K562 (cell line): Measurements from ENCODE around the gene CLDN20. TPM values are rescaled to one million over a fixed set of nuclear protein-coding genes. Genes with fewer than 3 reads are reported as not detected.

Source experiments
- ATAC-seq: fragments of 200-7000 bp; cut with Tn5 transposase; 3 replicates; pipeline ENCODE4 v1.9.1; 2020; ENCODE audit warnings: moderate library complexity
- BruUV-seq: library from RNA; stranded (reverse); fragments of 400-500 nt; replicated peaks from 2 replicates; lab custom pipeline; 2021; lab: Mats Ljungman, UMichigan
- CTCF ChIA-PET: fragments of 300-600 bp; formaldehyde crosslinking; extraction: SDS; loops from one replicate; lab custom pipeline; 2021; ENCODE audit warnings: low intra/inter-chr PET ratio; lab: Yijun Ruan, JAX
- POLR2A ChIA-PET: fragments of 300-600, 350-650 bp; sonication (Branson Sonifier 250); formaldehyde crosslinking; extraction: SDS; loops from one replicate; lab custom pipeline; 2021; ENCODE audit warnings: antibody characterized with exemption, inconsistent platforms; lab: Yijun Ruan, JAX
- DNase-seq, 4 experiments: peaks; one replicate each; pipeline versions ENCODE4 v3.0.0 to v3.0.0-alpha.2; 2011 to 2018; ENCODE audit warnings: low spot score in 3 of 4, mixed read lengths in 3 of 4; ENCODE audit errors: extremely low read depth in 1 of 4
- FAIRE-seq: peaks from 2 replicates; lab custom pipeline; 2011; peaks lifted over from hg19 to GRCh38; lab: Jason Lieb, UNC
- H2AFZ ChIP-seq: 2 replicates; pipeline ENCODE4 v1.6.0; 2011; ENCODE audit warnings: low read depth, low read length, control low read depth, inconsistent platforms
- H3K27ac ChIP-seq: fragments of 200-600 bp; 3 replicates; pipeline ENCODE4 v1.8.0; 2011; ENCODE audit warnings: low read depth, mild to moderate bottlenecking, control low read depth, inconsistent platforms, low read length, moderate library complexity, mixed read lengths; ENCODE audit errors: extremely low read depth
- H3K27me3 ChIP-seq, 2 experiments: fragments of 300-600 bp in 1 of 2; 2 replicates in 1 of 2; 3 replicates in 1 of 2; pipeline versions ENCODE4 v1.6.0 to v1.8.0; 2011; ENCODE audit warnings: inconsistent platforms in 2 of 2, low read length in 2 of 2, mild to moderate bottlenecking in 1 of 2, mixed read lengths in 1 of 2, moderate library complexity in 1 of 2; ENCODE audit not compliant: control insufficient read depth in 2 of 2, insufficient read depth in 2 of 2
- H3K36me3 ChIP-seq: fragments of 300-600 bp; 3 replicates; pipeline ENCODE4 v1.8.0; 2011; ENCODE audit warnings: mild to moderate bottlenecking, low read length, inconsistent platforms; ENCODE audit not compliant: control insufficient read depth, insufficient read depth
- H3K4me1 ChIP-seq, 2 experiments: fragments of 200-600 bp in 1 of 2; replicated peaks in 1 of 2; 2 replicates in 1 of 2; 3 replicates in 1 of 2; pipeline versions ENCODE4 v1.5.1 to v1.8.0; 2011; ENCODE audit warnings: inconsistent platforms in 2 of 2, low read length in 2 of 2, mild to moderate bottlenecking in 1 of 2, mixed read lengths in 1 of 2, moderate library complexity in 1 of 2; ENCODE audit not compliant: control insufficient read depth in 2 of 2, insufficient read depth in 2 of 2
- H3K4me2 ChIP-seq: 2 replicates; pipeline ENCODE4 v1.6.1; 2011; ENCODE audit warnings: low read length, control low read depth, inconsistent platforms, mixed read lengths; ENCODE audit not compliant: insufficient read depth
- H3K4me3 ChIP-seq: fragments of 200-600 bp; sonication (generic), shearing (Covaris generic); 2 replicates; pipeline ENCODE4 v1.5.1; 2016; ENCODE audit warnings: control low read depth, inconsistent platforms
- H3K79me2 ChIP-seq: fragments of 200-600 bp; 3 replicates; pipeline ENCODE4 v1.8.0; 2011; ENCODE audit warnings: low read length, inconsistent platforms; ENCODE audit not compliant: control insufficient read depth, insufficient read depth
- H3K9ac ChIP-seq, 2 experiments: 2 replicates each; pipeline versions ENCODE4 v1.6.0 to v1.6.1; 2011; ENCODE audit warnings: low read depth in 2 of 2, low read length in 2 of 2, control low read depth in 1 of 2, inconsistent platforms in 1 of 2, mild to moderate bottlenecking in 1 of 2, mixed read lengths in 1 of 2; ENCODE audit not compliant: insufficient read depth in 1 of 2
- H3K9me1 ChIP-seq: one replicate; pipeline ENCODE4 v1.6.0; 2011; ENCODE audit warnings: inconsistent platforms, mild to moderate bottlenecking, low read length, moderate library complexity; ENCODE audit not compliant: control insufficient read depth, insufficient read depth
- H3K9me3 ChIP-seq: replicated peaks from 2 replicates; pipeline ENCODE4 v1.5.1; 2011; ENCODE audit warnings: low read depth, low read length, inconsistent platforms; ENCODE audit not compliant: control insufficient read depth, insufficient read depth
- H4K20me1 ChIP-seq: replicated peaks from 2 replicates; pipeline ENCODE4 v1.6.1; 2011; ENCODE audit warnings: low read length, inconsistent platforms, mixed read lengths; ENCODE audit not compliant: control insufficient read depth, insufficient read depth
- CBFA2T3 ChIP-seq: fragments of 450-650 bp; IDR thresholded peaks from 2 replicates; pipeline ENCODE4 v1.6.1; 2017
- CSDE1 ChIP-seq, 2 experiments: fragments of 450-650 bp; IDR thresholded peaks; 2 replicates each; pipeline ENCODE4 v1.6.1; 2016; ENCODE audit warnings: mild to moderate bottlenecking in 1 of 2
- RREB1 ChIP-seq: fragments of 250-450 bp; sonication (Bioruptor Pico); IDR thresholded peaks from 2 replicates; pipeline ENCODE4 v1.4.0; 2020
- ZSCAN29 ChIP-seq: fragments of 450-650 bp; IDR thresholded peaks from 2 replicates; pipeline ENCODE4 v1.6.1; 2017
- WGBS: fragments of 100-300 bp; shearing (Covaris generic); methylation state at CpG from one replicate; pipeline ENCODE4 v1.1.6; 2016; ENCODE audit warnings: low coverage, mixed read lengths; ENCODE audit not compliant: insufficient coverage; ENCODE audit errors: missing lambda C conversion rate; 5-methylcytosine and 5-hydroxymethylcytosine counted together
- in situ Hi-C: fragments of 300-500 bp; cut with MboI; formaldehyde crosslinking; loops from 4 replicates; pipeline ENCODE4 v1.15.0; 2018; ENCODE audit warnings: inconsistent platforms, mixed read lengths
- intact Hi-C: fragments of 100-400 bp; cut with micrococcal nuclease; formaldehyde crosslinking; loops from 2 replicates; pipeline ENCODE4 v1.14.2; 2022
- polyA plus RNA-seq, 8 experiments: library from polyadenylated mRNA; depleted of rRNA in 4 of 8; stranded (reverse) in 5 of 8; unstranded in 3 of 8; fragments of >200 nt; fragmentation: Nextera tagmentation in 2 of 8; fragmentation: Illumina TruSeq in 1 of 8; extraction: Ambion mirVana in 2 of 8; extraction: Trizol in 1 of 8; gene quantifications; 2 replicates each; pipeline versions ENCODE4 v1.2.1 to v1.2.3, GENCODE V29; 2011 to 2014; ENCODE audit warnings: inconsistent platforms in 1 of 8, missing spikeins in 1 of 8
- total RNA-seq, 7 experiments: library from RNA; depleted of rRNA in 6 of 7; stranded (reverse); fragments of >200 nt in 6 of 7; fragmentation: Illumina TruSeq in 2 of 7; extraction: Trizol in 2 of 7; gene quantifications; 2 replicates each; pipeline versions ENCODE4 v1.2.1 to v1.2.3, GENCODE V29; 2011 to 2021; ENCODE audit warnings: low replicate concordance in 1 of 7

Gene CLDN20
- total and polyA plus RNA-seq, 9 of the 15 experiments (the other 6 are each of a cell fraction or from before 2014, with no cell fraction given): not detected

DNA sequence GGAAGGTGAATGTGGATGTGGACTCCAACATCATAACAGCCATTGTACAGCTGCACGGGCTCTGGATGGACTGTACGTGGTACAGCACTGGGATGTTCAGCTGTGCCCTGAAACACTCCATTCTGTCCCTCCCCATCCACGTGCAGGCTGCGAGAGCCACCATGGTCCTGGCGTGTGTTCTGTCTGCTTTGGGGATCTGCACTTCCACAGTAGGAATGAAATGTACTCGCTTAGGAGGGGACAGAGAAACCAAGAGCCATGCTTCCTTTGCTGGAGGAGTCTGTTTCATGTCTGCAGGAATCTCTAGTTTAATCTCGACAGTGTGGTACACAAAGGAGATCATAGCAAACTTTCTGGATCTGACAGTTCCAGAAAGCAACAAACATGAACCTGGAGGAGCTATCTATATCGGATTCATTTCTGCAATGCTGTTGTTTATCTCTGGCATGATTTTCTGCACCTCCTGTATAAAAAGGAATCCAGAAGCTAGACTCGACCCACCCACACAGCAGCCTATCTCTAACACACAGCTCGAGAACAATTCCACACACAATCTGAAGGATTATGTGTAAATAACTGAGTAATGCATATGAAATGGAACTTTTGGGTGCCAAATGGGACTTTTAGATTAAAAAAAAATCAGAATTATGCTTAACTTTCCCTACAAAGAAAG lies 12.1 kb downstream of the CLDN20 start:
- Histone ChIP-seq H3K4me1 (peaks cover 0 to 5% of the 10 kb centered on the region in 2 experiments; a peak in 2 of 5 replicates), H3K4me2 (no peak overlapping the region), H2AFZ (no peak overlapping the region), H3K9me1 (no peaks in the 10 kb centered on the region), H3K27ac (no peak overlapping the region), H4K20me1 (no peaks in the 10 kb centered on the region), H3K79me2 (no peaks in the 10 kb centered on the region), H3K36me3 (peaks cover 75% of the 10 kb centered on the region), H3K4me3 (no peak overlapping the region), H3K9ac (no peak overlapping the region; a peak in 1 of 4 replicates), H3K27me3 (no peaks in the 10 kb centered on the region), H3K9me3 (no peaks in the 10 kb centered on the region)
- DNase-seq (no peak), FAIRE-seq (no peak), ATAC-seq (no peak)
- intact Hi-C loops: no loop called here
- ChIA-PET CTCF (no interaction called here), POLR2A (interaction anchor here (1.1 to 1.9 kb wide), 4 partner anchors 11 to 35 kb away, joined by 3 to 6 read pairs (median 4); no protein-coding TSS in a partner anchor)
- no peak for TF ChIP-seq CSDE1 (IDR thresholded peaks at IDR 0.05)
- TF ChIP-seq RREB1: no peak
- TF ChIP-seq CBFA2T3: peak; percentile 31; the same call in 1 of the 2 replicates
- no peak for TF ChIP-seq ZSCAN29
- in situ Hi-C loops: no loop called here
- BruUV-seq: no TSS peak
- 83% methylated on average over 10 of the region's 10 CpGs for WGBS
